Retina (tissue), 1 donor: ENCODE data around the gene LRRC4C.

ENCODE experiments used
- DNase-seq: peaks from one replicate; pipeline ENCODE4 v3.0.0-alpha.2; 2016

Gene LRRC4C

DNA sequence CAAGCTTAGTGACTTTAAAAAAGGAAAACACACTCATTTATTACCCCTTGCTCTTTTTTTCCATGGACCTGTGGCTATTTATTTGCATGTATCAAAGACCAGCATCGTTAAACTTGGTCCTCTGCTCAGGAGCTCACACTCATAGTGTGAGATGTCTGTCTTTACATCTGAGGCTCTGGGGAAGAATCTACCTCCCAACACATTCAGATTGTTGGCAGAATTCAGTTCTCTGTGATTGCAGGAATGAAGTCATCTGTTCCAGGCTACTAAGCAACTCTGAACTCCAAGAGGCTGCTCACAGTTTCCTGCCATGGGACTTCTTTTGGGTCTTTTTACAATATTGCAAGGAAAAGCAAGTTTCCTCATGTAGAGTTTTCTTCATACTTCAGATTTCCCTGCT, 138.8 kb downstream of the LRRC4C start:
- no peak for DNase-seq

DNA sequence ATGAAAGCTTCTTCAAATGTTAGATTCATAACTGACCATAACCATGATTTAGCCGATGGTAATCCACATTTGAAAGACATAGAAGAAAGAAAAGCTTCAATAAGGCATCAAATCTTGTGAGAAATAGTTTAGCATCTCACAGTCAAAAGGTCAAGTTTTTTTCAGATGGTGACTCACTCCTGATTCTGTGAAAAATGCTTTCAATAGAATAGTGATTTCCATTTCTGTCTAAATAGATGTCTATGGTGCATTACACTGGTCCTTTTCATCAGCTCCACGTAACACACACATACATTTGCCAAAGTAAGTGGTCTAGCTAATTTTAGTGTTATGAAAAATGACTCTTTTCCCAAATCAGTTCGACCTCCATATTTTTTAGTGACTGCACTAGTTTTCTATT, 139.2 kb downstream of the LRRC4C start:
- no peak for DNase-seq

DNA sequence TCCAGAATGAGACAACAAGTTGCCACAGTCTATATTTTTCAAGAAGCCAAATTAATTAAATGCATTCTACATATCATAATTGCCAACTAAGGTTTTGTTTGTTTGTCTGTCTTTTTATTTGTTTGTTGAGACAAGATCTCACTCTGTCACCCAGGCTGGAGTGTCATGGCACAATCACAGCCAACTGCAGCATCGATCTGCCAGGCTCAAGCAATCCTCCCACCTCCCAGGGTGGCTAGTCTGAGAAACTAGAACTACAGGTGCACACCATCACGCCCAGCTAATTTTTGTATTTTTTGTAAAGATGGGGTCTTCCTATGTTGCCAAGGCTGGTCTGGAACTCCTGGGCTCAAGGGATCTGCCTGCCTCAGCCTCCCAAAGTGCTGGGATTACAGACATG, 140.0 kb downstream of the LRRC4C start:
- DNase-seq, result no peak

DNA sequence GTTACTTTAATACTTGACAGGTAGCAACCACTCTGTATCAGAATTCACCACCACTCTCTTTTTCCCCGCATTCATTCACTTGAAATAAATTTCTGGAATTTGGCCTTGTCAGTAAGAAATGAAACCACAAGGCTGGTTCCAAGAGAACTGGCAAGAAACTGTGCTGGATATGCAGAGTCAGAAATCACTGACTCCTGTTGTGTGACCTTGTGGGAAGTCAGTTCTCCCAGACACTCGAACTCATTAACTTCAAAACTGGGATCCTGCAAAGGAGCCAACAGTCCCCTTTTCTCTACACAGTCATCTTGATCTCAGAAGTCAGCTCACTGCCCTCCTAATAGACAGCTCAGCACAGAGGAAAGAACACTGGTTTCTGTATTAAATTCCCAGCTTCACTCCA, 142.7 kb downstream of the LRRC4C start:
- no peak for DNase-seq

GRCh38 chr11:41313226-41313625, 146.2 kb downstream of the LRRC4C start:
- no peak for DNase-seq

DNA sequence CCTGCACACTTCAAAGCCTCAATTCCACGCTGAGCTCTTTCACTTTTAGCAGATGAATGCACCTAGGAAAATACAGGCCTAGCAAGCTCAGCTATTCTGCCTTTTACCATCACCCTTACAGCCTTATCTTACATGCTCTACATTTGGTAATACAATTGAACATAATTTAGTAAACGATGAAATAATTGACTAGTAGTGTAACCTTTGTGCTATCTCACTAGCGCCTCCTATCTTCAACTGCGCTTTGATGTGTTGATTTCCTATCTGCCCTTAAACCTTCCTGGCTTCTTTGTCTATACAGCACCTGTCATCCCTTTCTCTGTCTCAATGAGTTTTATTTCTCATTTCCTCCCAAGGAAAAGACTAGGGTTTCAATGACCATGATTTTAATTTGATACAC, 149.7 kb downstream of the LRRC4C start:
- DNase-seq, result no peak

DNA sequence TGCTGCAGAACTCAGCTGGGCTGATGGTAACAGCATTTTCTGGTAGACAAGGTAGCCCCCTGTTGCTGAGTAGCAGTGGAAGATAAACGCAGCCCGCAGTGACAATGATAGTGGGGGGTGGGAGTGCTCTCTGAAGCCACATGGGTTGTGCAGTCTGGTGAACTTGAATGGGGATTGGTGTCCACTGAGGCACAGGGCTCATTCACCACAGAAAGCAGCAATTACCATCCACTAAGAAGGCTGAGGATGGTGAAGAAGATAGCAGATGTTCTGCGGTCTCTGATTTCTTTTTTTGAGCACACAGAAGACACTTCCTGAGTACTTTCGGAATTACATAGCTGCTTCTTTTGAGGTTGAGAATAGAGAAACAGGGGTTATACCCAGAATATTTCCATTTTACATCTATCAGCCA, 150.3 kb downstream of the LRRC4C start:
- no peak for DNase-seq

DNA sequence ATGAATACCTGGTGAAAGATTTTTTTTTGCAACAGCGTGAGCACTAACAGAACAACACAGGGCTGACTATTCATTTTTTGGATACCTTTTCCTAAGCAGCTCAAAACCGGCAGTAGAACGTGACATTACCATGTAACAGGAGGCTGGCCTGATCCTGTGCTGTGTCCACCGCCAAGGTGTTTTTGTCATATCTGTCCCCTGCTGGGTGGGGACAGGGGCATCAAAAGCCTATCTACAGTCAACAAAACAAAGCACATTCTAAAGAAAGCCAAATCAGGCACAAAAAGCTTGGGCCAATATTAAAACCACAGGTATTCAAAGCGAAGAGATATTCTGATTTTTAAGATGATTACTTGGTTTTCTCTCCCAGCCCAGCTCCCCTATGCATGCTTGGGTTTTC, 151.2 kb downstream of the LRRC4C start:
- DNase-seq, result no peak

- no peak for DNase-seq
Observed at GRCh38 chr11:41307296-41308080, 152.0 kb downstream of the LRRC4C start.

- no peak for DNase-seq
Observed at GRCh38 chr11:41306431-41306830, 153.0 kb downstream of the LRRC4C start.

DNA sequence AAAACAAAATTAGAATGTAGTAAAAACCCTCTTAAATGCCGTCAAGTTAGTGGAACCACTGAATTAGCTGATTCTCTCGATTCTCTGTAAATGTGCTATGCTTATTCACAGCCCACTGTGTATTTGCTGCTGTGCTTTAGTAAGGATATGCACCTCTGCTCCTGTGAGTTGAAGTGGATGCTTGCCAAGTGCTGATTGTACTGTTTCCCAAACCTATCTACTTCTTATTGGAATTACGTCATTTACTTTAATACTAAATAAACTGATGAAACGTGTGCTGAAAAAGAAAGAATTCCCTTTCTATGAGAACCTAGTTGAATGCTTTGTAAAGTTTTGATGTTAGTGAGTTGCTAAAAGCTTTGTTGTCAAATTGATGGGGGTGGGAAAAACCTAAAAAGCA, 158.4 kb downstream of the LRRC4C start:
- no peak for DNase-seq

DNA sequence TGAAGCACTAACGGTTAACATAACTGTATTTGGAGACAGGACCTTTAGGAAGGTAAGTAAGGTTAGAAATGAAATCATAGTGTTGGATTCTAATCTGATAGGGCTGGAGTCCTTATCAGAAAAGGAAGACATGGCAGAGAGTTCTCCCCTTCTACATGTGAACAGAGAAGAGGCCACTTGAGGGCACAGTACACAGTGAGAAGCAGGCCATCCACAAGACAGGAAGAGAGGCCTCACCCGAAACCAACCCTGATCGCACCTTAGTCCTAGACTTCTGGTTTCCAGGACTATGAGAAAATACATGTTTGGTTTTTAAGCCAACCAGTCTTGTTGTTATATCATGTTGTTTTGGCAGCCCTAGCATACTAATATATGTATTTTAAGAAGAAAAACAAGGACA, 170.0 kb downstream of the LRRC4C start:
- DNase-seq, result no peak

DNA sequence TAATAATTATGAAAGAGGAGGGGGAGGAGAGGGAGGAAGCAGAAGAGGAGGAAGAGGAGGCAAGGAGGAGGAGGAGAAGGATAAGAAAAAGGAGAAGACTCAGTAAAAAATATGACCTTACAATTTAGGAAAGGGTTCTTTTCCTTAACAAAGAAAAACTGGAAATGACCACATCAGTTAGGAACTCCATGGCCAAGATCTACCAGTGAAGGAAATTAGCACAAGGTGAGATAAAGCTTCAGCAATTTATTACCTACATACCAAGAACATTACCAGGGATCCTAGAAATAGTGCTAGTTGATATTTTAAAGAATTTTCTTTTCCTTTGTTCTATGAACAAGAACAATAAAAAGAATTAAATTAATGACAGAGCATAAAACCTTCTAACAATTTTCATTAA, 172.7 kb downstream of the LRRC4C start:
- no peak for DNase-seq

DNA sequence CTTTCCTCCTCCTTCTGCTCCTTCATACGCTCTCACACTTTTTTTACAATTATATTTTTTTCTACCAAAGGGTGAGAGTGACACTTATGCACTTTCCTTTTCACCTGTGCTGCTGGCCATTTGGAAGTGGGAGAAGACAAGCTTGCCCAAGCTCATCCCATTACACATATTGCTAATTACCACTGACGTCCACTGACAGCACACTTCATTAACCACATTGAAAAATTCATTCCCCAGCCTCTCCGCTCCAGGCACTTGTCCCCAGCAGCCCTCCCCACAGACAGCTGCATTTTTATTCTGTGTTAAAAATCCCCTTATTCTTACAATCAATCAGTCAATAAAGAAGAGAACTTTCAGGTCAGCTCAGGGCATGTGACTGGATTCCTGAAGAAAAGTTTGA, 175.1 kb downstream of the LRRC4C start:
- DNase-seq, result peak; percentile 73

DNA sequence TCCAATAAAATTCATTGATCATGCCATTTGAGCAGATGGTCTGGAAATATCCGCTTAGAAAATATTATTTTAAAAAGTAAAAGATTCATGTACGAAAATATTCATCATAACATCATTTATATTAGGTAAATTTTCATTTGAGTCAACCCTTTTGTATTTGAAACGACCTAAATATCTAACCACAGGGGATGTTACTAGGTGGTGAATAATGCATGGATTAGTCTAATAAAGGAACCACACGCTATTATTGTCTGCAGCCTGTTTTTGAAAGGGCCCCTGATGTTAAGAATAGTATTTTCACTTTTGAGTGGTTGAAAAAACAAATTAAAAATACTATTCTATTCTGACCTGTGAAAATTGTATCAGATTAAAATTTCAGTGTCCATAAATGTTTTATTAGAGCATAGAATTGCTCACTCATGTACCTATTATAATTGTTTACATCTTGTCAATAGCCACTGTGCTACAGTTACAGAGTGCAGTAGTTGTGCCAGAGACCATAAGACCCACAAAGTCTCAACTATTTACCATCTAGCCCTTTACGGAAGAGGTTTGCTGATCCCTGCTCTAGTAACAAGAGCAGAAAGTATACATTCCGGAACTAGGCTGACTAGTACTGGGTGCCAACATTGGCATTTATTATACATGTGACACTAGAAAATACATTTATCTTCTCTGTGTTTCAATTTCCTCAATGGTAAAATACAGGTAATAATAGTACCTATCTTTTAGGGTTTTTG, 176.1 kb downstream of the LRRC4C start:
- peak; percentile 12 for DNase-seq

DNA sequence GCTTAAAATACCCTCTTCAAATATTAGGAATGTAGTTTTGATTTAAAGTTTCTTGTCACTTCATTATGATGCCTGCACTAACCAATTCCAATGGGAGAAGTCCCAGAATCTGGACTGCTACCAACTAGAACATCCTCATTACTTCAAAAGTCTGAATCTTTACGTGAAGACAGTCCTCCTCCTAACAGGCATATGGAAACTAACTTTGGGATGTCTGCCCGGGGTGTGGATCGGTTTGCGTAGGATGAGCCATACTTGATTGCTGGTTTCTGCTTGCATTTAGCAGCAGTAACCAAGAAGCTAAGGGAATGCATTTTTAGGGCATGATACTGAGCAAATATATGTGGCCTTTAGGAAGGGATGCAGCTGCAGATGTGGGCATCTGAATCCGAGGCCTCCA, 177.1 kb downstream of the LRRC4C start:
- peak; percentile 35 for DNase-seq

DNA sequence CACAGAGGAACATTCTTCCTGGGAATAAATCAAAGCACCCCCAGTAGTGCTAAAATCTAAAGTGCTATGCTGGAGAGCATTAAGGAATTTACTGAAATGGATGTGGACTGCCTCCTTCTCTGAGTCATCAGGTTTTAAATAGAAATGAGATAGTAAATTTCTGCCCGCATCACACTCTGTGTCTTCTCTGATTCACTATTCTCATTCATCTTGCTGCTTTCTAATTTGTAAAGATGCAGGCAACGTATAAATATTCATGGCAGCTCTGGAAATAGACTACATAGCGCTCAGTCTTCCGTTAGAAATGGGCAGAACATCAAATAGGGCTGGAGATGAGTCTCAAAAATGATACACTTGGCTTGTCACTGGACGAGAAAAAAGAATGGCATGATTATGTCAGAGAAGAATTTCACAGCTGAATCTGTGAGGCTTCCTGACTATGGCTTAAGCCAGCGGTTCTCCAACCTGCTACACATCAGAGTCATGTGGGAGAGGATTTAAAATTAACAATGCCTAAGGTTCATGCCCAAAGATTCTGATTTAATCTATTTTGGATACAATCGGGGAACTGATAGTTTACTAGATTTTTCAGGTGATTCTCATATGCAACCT, 178.2 kb downstream of the LRRC4C start:
- DNase-seq, result peak; percentile 31

DNA sequence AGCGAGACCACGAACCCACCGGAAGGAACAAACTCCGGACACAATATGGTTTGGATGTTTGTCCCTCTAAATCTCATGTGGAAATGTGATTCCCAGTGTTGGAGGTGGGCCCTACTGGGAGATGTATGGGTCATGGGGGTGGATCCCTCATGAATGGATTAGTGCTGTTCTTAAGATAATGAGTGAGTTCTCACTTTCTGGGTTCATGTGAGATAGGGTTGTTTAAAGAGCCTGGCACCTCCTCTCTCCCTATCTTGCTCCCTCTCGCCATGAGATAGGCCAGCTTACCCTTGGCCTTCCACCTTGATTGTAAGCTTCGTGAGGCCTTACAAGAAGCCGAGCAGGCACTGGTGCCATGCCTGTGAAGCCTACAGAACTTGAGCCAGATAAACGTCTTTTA, 184.6 kb downstream of the LRRC4C start:
- no peak for DNase-seq

GRCh38 chr11:41273908-41274307, 185.5 kb downstream of the LRRC4C start:
- DNase-seq, result no peak

- DNase-seq, result no peak
Observed at GRCh38 chr11:41267451-41267850, 192.0 kb downstream of the LRRC4C start.

DNA sequence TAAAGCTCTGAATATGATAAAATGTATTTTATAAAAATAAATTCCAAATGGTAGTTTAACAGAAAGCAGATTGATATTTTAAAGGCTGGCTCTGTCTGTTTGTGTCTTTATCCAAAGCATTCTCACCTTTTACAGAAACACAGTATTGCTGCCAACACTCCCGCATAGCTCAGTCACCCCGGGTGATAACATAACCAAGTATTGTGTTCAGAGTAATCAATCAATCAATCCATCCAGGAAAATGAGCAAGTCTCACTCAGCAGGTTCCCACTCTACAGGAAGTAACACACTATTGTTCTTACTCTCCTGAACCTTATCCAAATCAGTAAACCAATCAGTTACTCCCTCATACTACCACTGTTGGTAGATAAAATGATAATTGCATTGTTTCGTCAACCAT, 203.4 kb downstream of the LRRC4C start:
- no peak for DNase-seq

GRCh38 chr11:41254966-41255365, 204.5 kb downstream of the LRRC4C start:
- no peak for DNase-seq

GRCh38 chr11:41250408-41250935, 209.0 kb downstream of the LRRC4C start:
- DNase-seq, result no peak

- no peak for DNase-seq
Observed at GRCh38 chr11:41247621-41248020, 211.8 kb downstream of the LRRC4C start.
